Parathyroid adenoma (tissue), 2 donors: ENCODE measurements around the gene IL19.

Experiments
- H2AFZ ChIP-seq: fragments of 300-600 bp; sonication (generic); one replicate; pipeline ENCODE4 v1.7.0; 2017; ENCODE audit warnings: antibody characterized with exemption, mild to moderate bottlenecking
- H3K27ac ChIP-seq: fragments of 300-600 bp; sonication (generic); one replicate; pipeline ENCODE4 v1.7.0; 2017
- H3K27me3 ChIP-seq: fragments of 300-600 bp; sonication (generic); one replicate; pipeline ENCODE4 v1.7.0; 2017; ENCODE audit warnings: low read length; ENCODE audit not compliant: control insufficient read depth, insufficient read depth
- H3K36me3 ChIP-seq: fragments of 300-600 bp; sonication (generic); one replicate; pipeline ENCODE4 v1.7.0; 2017; ENCODE audit warnings: low read length; ENCODE audit not compliant: control insufficient read depth, insufficient read depth
- H3K4me1 ChIP-seq: fragments of 300-600 bp; sonication (generic); one replicate; pipeline ENCODE4 v1.7.0; 2017; ENCODE audit warnings: control low read depth
- H3K4me2 ChIP-seq: fragments of 300-600 bp; sonication (generic); one replicate; pipeline ENCODE4 v1.7.0; 2017; ENCODE audit warnings: low read length
- H3K4me3 ChIP-seq: fragments of 300-600 bp; sonication (generic); one replicate; pipeline ENCODE4 v1.7.0; 2017; ENCODE audit warnings: low read depth, low read length
- H3K79me2 ChIP-seq: fragments of 300-600 bp; sonication (generic); one replicate; pipeline ENCODE4 v1.7.0; 2017; ENCODE audit warnings: control low read depth
- H3K9ac ChIP-seq: fragments of 300-600 bp; sonication (generic); one replicate; pipeline ENCODE4 v1.7.0; 2017; ENCODE audit warnings: mild to moderate bottlenecking
- H3K9me3 ChIP-seq: fragments of 300-600 bp; sonication (generic); one replicate; pipeline ENCODE4 v1.7.0; 2017; ENCODE audit warnings: low read length; ENCODE audit not compliant: control insufficient read depth
- TF ChIP-seq, protein P1 (sequence below): fragments of 300-600 bp; sonication (generic); IDR thresholded peaks from one replicate; pipeline ENCODE4 v1.7.0; 2017; ENCODE audit warnings: antibody characterized with exemption, mild to moderate bottlenecking
- donor health status: primary hyperparathyroidism.

IL19 gene

DNA sequence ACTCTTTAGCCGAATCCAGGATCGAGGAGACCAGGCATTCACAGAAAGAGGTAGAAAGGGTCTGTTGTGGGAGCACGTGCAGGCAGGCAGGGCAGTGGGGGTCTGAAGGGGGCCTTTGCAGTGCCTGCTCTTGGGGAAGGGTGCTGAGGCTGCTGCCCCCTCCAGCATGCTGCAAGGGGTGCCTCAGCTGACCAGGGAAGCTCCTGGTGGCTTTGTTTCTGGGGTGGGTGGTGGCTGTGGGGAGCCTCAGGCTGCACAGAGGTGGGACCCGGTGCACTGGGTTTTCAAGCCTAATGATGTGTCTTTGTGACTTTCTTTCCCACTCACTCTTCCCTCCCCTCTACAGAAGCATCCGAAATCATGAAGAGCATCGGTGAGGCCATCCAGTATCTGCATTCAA is 41.5 kb upstream of the IL19 start:
- Histone ChIP-seq H3K36me3 (no peaks in the 10 kb centered on the region), H3K4me2 (no peak overlapping the region)

DNA sequence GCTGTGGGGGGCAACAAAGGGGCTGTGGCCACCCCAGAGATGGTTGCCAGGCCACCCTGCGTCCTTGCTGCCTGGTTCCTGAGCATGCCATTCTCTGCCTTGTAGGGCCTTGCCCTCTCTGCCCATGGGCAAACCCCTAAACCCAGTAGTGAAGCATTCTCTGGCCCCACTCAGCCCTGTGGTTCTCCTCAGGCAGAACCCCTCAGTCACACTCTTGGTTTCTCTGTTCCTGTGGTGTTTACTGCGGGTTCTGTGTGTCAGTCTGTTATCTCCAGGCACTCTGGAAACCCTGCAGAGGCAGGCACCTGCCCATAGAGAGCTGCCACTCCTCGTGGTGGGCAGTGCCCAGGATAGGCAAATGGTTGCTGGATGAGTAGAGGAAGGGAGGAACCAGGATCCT is 41.1 kb upstream of the IL19 start:
- Histone ChIP-seq H3K9ac (no peak overlapping the region), H3K36me3 (no peaks in the 10 kb centered on the region), H3K27ac (no peak overlapping the region), H3K9me3 (no peaks in the 10 kb centered on the region), H3K4me1 (no peaks in the 10 kb centered on the region), H3K4me3 (no peak overlapping the region), H3K79me2 (peaks cover 11% of the 10 kb centered on the region), H3K4me2 (no peak overlapping the region), H3K27me3 (no peaks in the 10 kb centered on the region), H2AFZ (no peak overlapping the region)
- TF ChIP-seq, protein P1, sequence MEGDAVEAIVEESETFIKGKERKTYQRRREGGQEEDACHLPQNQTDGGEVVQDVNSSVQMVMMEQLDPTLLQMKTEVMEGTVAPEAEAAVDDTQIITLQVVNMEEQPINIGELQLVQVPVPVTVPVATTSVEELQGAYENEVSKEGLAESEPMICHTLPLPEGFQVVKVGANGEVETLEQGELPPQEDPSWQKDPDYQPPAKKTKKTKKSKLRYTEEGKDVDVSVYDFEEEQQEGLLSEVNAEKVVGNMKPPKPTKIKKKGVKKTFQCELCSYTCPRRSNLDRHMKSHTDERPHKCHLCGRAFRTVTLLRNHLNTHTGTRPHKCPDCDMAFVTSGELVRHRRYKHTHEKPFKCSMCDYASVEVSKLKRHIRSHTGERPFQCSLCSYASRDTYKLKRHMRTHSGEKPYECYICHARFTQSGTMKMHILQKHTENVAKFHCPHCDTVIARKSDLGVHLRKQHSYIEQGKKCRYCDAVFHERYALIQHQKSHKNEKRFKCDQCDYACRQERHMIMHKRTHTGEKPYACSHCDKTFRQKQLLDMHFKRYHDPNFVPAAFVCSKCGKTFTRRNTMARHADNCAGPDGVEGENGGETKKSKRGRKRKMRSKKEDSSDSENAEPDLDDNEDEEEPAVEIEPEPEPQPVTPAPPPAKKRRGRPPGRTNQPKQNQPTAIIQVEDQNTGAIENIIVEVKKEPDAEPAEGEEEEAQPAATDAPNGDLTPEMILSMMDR = no peak

More for the DNA sequence above, 41.5 kb upstream of the IL19 start:
- H3K4me3 ChIP-seq = no peak overlapping the region
- no peak overlapping the region for H2AFZ ChIP-seq
- H3K9ac ChIP-seq = no peak overlapping the region
- H3K79me2 ChIP-seq = peaks cover 11% of the 10 kb centered on the region
- H3K27ac ChIP-seq = no peak overlapping the region
- no peaks in the 10 kb centered on the region for H3K4me1 ChIP-seq
- TF ChIP-seq, protein P1 = no peak
- H3K9me3 ChIP-seq = no peaks in the 10 kb centered on the region
- H3K27me3 ChIP-seq = no peaks in the 10 kb centered on the region

DNA sequence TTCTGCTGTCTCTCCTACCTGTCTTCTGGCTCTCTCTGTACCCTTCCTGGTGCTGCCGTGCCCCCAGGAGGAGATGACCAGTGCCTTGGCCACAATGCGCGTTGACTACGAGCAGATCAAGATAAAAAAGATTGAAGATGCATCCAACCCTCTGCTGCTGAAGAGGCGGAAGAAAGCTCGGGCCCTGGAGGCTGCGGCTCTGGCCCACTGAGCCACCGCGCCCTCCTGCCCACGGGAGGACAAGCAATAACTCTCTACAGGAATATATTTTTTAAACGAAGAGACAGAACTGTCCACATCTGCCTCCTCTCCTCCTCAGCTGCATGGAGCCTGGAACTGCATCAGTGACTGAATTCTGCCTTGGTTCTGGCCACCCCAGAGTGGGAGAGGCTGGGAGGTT is 38.1 kb upstream of the IL19 start:
- Histone ChIP-seq H3K27ac (no peak overlapping the region), H3K27me3 (no peaks in the 10 kb centered on the region), H3K9me3 (no peaks in the 10 kb centered on the region), H3K4me3 (no peak overlapping the region), H3K9ac (no peak overlapping the region), H3K4me2 (no peak overlapping the region), H3K4me1 (no peaks in the 10 kb centered on the region), H2AFZ (no peak overlapping the region), H3K36me3 (no peaks in the 10 kb centered on the region), H3K79me2 (no peaks in the 10 kb centered on the region)
- TF ChIP-seq, protein P1 = no peak

DNA sequence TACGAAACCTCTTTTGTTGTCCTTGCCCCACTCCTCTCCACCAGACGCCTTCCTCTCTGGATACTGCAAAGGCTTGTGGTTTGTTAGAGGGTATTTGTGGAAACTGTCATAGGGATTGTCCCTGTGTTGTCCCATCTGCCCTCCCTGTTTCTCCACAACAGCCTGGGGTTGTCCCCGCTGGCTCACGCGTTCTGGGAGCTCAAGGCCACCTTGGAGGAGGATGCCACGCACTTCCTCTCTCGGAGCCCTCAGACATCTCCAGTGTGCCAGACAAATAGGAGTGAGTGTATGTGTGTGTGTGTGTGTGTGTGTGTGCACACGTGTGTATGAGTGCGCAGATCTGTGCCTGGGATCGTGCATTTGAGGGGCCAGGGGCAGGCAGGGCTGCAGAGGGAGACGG is 37.6 kb upstream of the IL19 start:
- no peaks in the 10 kb centered on the region for H3K27me3 ChIP-seq
- TF ChIP-seq, protein P1 = no peak
- H2AFZ ChIP-seq = no peak overlapping the region
- no peak overlapping the region for H3K4me3 ChIP-seq
- H3K27ac ChIP-seq = no peak overlapping the region
- H3K4me2 ChIP-seq = no peak overlapping the region
- H3K9ac ChIP-seq = no peak overlapping the region
- no peaks in the 10 kb centered on the region for H3K36me3 ChIP-seq
- no peaks in the 10 kb centered on the region for H3K9me3 ChIP-seq
- H3K4me1 ChIP-seq = no peaks in the 10 kb centered on the region
- H3K79me2 ChIP-seq = no peaks in the 10 kb centered on the region

DNA sequence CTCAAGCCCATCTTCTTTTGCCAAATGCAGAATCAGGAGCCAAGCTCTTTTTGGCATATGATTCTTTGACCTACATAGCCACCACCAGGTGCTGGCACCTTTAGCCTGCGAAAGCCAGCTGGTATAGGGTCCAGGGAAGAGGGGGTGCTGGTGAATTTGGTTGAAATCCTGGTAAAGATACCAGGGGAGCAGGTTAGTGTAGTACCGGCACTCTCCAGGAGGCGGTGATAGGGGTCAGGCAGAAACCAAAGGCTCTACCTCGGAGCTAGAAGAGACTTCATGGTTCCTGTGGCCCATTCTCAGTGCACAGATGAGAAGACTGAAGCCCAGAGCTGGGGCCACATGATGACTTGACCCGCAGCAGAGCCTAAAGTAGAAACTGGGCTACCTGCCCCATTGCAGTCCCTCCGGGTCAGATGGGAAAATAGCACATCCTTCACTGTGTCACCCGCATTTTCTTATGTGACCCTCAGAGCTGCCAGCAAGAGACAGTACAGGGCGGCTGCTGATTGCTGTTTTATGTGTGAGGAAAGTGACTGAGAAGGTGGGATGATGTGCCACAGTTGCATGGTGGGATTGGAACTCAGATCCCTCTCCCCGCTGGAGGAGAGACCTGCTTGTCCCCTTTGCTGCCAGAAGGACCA is 36.0 kb upstream of the IL19 start:
- Histone ChIP-seq H2AFZ (no peak overlapping the region), H3K36me3 (no peaks in the 10 kb centered on the region), H3K79me2 (no peaks in the 10 kb centered on the region), H3K9ac (no peak overlapping the region), H3K9me3 (no peaks in the 10 kb centered on the region), H3K4me3 (no peak overlapping the region), H3K4me1 (no peaks in the 10 kb centered on the region), H3K4me2 (no peak overlapping the region), H3K27me3 (no peaks in the 10 kb centered on the region), H3K27ac (no peak overlapping the region)
- TF ChIP-seq, protein P1 = peak; percentile 51
